Neutrophil (primary cell): ENCODE measurements around the gene TMEM131.

ENCODE experiments used
- H3K27ac ChIP-seq: fragments of 200-600 bp; sonication (generic); 2 replicates; pipeline ENCODE4 v1.5.1; 2016; ENCODE audit warnings: mild to moderate bottlenecking, moderate library complexity
- H3K27me3 ChIP-seq: fragments of 200-600 bp; sonication (generic); 2 replicates; pipeline ENCODE4 v1.6.0; 2016; ENCODE audit warnings: mild to moderate bottlenecking
- H3K36me3 ChIP-seq: fragments of 200-600 bp; sonication (generic); 2 replicates; pipeline ENCODE4 v1.5.1; 2017
- H3K4me1 ChIP-seq, 2 experiments: fragments of 200-600 bp in 1 of 2; sonication (generic) in 1 of 2; 1 replicate in 1 of 2; 2 replicates in 1 of 2; pipeline versions ENCODE4 v1.5.1 to v1.6.1; 2013 to 2016; ENCODE audit warnings: low read depth in 1 of 2, low read length in 1 of 2, mild to moderate bottlenecking in 1 of 2, moderate library complexity in 1 of 2; ENCODE audit not compliant: control insufficient read depth in 1 of 2, insufficient read depth in 1 of 2
- H3K4me3 ChIP-seq, 2 experiments: fragments of 200-600 bp in 1 of 2; sonication (generic) in 1 of 2; 1 replicate in 1 of 2; 2 replicates in 1 of 2; pipeline ENCODE4 v1.5.1; 2013 to 2016; ENCODE audit warnings: low read depth in 1 of 2, low read length in 1 of 2, mild to moderate bottlenecking in 1 of 2, moderate library complexity in 1 of 2
- H3K9me3 ChIP-seq: fragments of 200-600 bp; sonication (generic); 2 replicates; pipeline ENCODE4 v1.5.1; 2016
- TF ChIP-seq, protein P1 (sequence below): fragments of 200-600 bp; sonication (generic); IDR thresholded peaks from 2 replicates; pipeline ENCODE4 v1.5.1; 2016; ENCODE audit warnings: antibody characterized with exemption

The TMEM131 gene

DNA sequence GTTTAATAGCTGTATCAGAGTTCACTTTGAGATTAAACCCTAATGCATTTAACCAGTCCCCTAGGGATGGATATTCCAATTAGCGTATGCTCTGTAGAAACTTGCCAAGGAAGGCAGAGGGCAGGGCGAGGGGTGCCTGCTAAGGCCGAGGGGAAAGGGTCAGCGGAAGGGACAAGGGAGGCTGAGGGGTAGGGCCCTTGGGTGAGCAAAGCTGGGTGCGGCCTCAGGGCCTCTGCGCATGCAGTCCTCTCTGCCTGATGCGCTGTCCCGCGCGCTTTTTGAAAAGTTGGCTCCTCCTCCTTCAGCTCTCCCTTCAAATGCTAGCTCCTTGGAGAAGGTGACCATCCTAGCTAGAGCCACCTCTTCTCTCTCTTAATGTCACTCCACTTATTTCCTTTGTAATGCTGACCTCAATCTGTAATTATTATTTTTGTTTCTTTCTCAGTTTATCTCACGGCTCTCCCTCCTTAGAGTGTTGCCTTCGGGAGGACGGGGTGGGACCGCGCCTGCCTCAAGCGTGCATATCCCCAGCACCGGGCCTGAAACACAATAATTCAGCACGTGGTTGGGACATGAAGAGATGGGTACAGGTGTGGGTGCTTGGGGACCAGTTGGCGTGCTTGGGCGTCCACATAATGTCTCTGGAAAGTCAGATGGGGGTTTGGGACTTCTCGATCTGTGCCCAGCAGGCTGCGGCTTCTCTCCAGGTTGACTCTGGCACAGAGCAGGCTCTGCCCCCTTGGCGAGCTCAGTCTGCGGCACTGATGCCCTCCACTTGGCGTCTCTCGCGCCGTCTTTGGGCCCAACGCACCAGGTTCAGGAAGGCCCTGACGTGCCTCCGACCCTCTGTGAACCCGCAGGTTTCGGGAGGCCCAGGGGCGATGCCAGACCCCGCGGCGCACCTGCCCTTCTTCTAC lies 272.3 kb downstream of the TMEM131 start:
- peaks cover 8% of the 10 kb centered on the region for H3K27me3 ChIP-seq
- H3K9me3 ChIP-seq, result no peaks in the 10 kb centered on the region
- no peak overlapping the region for H3K27ac ChIP-seq
- TF ChIP-seq, protein P1, sequence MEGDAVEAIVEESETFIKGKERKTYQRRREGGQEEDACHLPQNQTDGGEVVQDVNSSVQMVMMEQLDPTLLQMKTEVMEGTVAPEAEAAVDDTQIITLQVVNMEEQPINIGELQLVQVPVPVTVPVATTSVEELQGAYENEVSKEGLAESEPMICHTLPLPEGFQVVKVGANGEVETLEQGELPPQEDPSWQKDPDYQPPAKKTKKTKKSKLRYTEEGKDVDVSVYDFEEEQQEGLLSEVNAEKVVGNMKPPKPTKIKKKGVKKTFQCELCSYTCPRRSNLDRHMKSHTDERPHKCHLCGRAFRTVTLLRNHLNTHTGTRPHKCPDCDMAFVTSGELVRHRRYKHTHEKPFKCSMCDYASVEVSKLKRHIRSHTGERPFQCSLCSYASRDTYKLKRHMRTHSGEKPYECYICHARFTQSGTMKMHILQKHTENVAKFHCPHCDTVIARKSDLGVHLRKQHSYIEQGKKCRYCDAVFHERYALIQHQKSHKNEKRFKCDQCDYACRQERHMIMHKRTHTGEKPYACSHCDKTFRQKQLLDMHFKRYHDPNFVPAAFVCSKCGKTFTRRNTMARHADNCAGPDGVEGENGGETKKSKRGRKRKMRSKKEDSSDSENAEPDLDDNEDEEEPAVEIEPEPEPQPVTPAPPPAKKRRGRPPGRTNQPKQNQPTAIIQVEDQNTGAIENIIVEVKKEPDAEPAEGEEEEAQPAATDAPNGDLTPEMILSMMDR, result no peak
- no peak overlapping the region for H3K4me3 ChIP-seq
- H3K4me1 ChIP-seq, result peaks cover 28% of the 10 kb centered on the region in 2 experiments
- H3K36me3 ChIP-seq, result no peaks in the 10 kb centered on the region

DNA sequence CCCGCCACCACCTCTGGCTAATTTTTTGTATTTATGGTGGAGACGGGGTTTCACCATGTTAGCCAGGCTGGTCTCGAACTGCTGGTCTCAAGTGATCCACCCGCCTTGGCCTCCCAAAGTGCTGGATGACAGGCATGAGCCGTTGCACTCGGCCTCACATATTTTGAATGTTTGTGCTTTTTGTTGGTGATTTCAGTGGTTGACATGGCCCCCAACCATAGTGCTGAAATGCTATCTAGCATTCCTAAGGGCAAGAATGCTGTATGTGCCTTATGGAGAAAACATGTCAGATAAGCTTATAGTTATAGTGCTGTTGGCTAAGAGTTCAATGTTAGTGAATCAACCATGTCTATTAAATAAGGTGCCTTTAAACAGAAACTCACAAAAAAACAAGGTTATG lies 273.5 kb downstream of the TMEM131 start:
- Histone ChIP-seq H3K9me3 (no peaks in the 10 kb centered on the region), H3K27me3 (peaks cover 8% of the 10 kb centered on the region), H3K4me3 (no peak overlapping the region), H3K36me3 (no peaks in the 10 kb centered on the region), H3K4me1 (peaks cover 32 to 36% of the 10 kb centered on the region in 2 experiments), H3K27ac (no peak overlapping the region)
- TF ChIP-seq, protein P1, result no peak

DNA sequence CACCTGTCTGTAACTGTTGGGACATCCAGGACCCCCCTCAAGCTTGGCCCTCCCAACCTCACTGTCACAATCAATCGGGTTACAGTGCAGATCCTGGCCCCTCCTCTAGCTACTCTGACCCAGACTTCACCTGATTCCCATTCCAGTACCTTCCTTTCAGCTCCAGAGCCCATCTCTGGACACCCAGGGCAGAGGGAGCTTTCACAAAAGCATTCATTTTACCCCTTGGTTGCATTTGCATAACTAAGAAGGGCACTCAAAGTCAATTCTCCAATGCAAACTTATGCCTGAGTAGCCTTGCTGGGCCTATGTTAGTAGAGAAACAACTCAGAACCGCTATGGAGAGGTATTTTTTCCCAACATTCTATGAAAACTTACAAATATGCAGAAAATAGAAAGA lies 275.0 kb downstream of the TMEM131 start:
- Histone ChIP-seq H3K9me3 (no peaks in the 10 kb centered on the region), H3K4me3 (no peak overlapping the region), H3K27ac (no peak overlapping the region), H3K36me3 (no peaks in the 10 kb centered on the region), H3K4me1 (peaks cover 19 to 22% of the 10 kb centered on the region in 2 experiments), H3K27me3 (peaks cover 8% of the 10 kb centered on the region)
- TF ChIP-seq, protein P1, result no peak

DNA sequence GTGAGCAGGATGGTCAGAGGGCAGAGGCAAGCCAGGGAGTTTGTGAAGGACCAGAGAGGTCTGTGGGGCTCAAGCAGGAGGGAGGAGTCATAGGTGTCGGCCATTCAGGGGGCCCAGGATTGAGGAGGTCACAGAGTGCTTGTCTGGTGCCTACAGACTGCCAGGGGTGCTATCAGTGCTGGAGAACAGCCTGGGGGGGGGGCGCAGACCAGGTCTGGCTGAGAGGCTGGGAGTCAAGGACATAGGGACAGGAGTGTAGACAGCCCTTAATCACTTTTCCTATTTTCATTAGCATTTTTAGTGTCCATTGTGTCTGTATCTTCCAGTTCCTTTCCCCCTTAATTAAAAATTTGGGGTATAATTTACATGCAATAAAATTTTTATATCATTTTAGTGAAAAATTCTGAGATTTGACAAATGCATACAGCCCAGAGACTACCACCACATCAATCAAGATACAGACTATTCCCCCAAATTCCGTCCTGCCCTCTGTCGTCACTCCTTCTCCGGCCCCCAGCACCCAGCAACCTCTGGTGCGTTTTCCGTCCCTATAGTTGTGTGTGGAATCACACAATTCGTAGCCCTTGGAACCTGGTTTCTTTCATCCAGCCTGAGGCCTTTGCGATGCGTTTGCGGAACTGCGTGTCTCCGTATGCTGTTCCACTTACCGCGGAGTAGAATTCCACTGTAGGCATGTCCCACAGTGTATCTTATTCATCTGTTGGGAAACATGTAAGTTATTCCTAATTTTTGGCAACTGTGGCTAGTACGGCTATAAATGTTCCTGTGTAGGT lies 276.2 kb downstream of the TMEM131 start:
- H3K4me3 ChIP-seq, result peak overlapping the region in 1 of 2 experiments; percentile 17
- TF ChIP-seq, protein P1, result no peak
- no peaks in the 10 kb centered on the region for H3K36me3 ChIP-seq
- peaks cover 19 to 22% of the 10 kb centered on the region in 2 experiments for H3K4me1 ChIP-seq
- peak overlapping the region; percentile 56 for H3K27ac ChIP-seq
- H3K9me3 ChIP-seq, result no peaks in the 10 kb centered on the region
- H3K27me3 ChIP-seq, result peaks cover 8% of the 10 kb centered on the region

DNA sequence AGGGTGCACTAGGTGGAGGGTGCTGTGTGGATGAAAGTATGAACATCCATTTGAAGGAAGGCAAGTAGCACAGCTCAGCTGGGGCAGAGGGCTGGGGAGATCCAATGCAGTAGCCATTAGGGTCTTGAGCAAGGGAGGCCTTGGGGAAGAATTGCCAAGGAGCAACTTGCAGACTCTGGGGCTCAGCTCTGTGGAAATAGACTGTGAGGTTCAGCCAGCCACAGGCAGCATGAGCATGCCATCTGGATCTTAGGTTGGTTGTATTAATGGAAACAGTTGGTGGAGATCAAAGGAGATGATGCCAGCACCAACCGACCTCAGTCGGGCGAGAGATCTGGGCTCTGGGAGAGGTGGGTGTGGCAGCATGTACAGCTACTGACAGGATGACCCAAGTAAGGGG lies 276.8 kb downstream of the TMEM131 start:
- Histone ChIP-seq H3K4me3 (peak overlapping the region; percentile 17 to 32), H3K4me1 (peaks cover 19 to 22% of the 10 kb centered on the region in 2 experiments), H3K36me3 (no peaks in the 10 kb centered on the region), H3K27ac (peak overlapping the region; percentile 56), H3K27me3 (peaks cover 4% of the 10 kb centered on the region), H3K9me3 (no peaks in the 10 kb centered on the region)
- TF ChIP-seq, protein P1, result no peak
